CD4-positive, CD25-positive, alpha-beta regulatory T cell (primary cell): ENCODE results near the gene BEND7. TPM values are rescaled to one million over a fixed set of nuclear protein-coding genes. Genes with fewer than 3 reads are reported as not detected.
"Not testable (repeated sequence)": the region's sequence is repeated elsewhere in the genome, so short reads cannot be mapped to it uniquely, and the experiment has no call there.

Experiments used
- ATAC-seq, 2 donors: fragments of 150-1000 bp; cut with Tn5 transposase; one replicate each; pipeline ENCODE4 v1.10.0; 2021; ENCODE audit warnings: low read depth in 2 of 2, moderate number of reproducible peaks in 2 of 2, moderate library complexity in 1 of 2
- DNase-seq, 3 donors: peaks; one replicate each; pipeline versions ENCODE4 v3.0.0 to v3.0.0-alpha.2; 2012 to 2022; ENCODE audit warnings: mixed read lengths in 1 of 3
- H3K27ac ChIP-seq: one replicate; pipeline ENCODE4 v1.7.0; 2013; ENCODE audit warnings: mild to moderate bottlenecking, low read length; ENCODE audit not compliant: insufficient read depth, poor library complexity, severe bottlenecking
- H3K27me3 ChIP-seq: one replicate; pipeline ENCODE4 v1.7.0; 2013; ENCODE audit warnings: low read length; ENCODE audit not compliant: control insufficient read depth, insufficient read depth
- H3K36me3 ChIP-seq: one replicate; pipeline ENCODE4 v1.7.0; 2013; ENCODE audit warnings: mild to moderate bottlenecking, low read length, moderate library complexity; ENCODE audit not compliant: control insufficient read depth, insufficient read depth
- H3K4me1 ChIP-seq: 2 replicates; pipeline ENCODE4 v1.7.0; 2013; ENCODE audit warnings: mild to moderate bottlenecking, low read length; ENCODE audit not compliant: insufficient read depth, control insufficient read depth, poor library complexity, severe bottlenecking
- H3K4me3 ChIP-seq: one replicate; pipeline ENCODE4 v1.7.0; 2013; ENCODE audit warnings: low read depth, mild to moderate bottlenecking, low read length, moderate library complexity
- H3K9me3 ChIP-seq, 2 experiments: 1 replicate in 1 of 2; 2 replicates in 1 of 2; pipeline ENCODE4 v1.7.0; 2013; ENCODE audit warnings: low read length in 2 of 2, mild to moderate bottlenecking in 1 of 2, moderate library complexity in 1 of 2; ENCODE audit not compliant: control insufficient read depth in 2 of 2
- H3K27ac Mint-ChIP-seq, 3 donors: one replicate each; pipeline ENCODE4 v1.8.0; 2020 to 2022; ENCODE audit warnings: mild to moderate bottlenecking in 3 of 3, mixed read lengths in 3 of 3, moderate library complexity in 2 of 3
- H3K27me3 Mint-ChIP-seq: one replicate; pipeline ENCODE4 v1.8.0; 2022; ENCODE audit warnings: mild to moderate bottlenecking, mixed read lengths
- H3K36me3 Mint-ChIP-seq: one replicate; pipeline ENCODE4 v1.8.0; 2020; ENCODE audit warnings: mixed read lengths
- H3K4me1 Mint-ChIP-seq, 4 donors: one replicate each; pipeline ENCODE4 v1.8.0; 2020 to 2022; ENCODE audit warnings: mixed read lengths in 4 of 4, mild to moderate bottlenecking in 1 of 4
- H3K4me3 Mint-ChIP-seq, 4 donors: one replicate each; pipeline ENCODE4 v1.8.0; 2020 to 2022; ENCODE audit warnings: mild to moderate bottlenecking in 4 of 4, mixed read lengths in 4 of 4, moderate library complexity in 3 of 4
- H3K9me3 Mint-ChIP-seq, 7 donors: one replicate each; pipeline ENCODE4 v1.8.0; 2020 to 2022; ENCODE audit warnings: mixed read lengths in 7 of 7, mild to moderate bottlenecking in 3 of 7, moderate library complexity in 2 of 7
- polyA plus RNA-seq, 4 donors: library from polyadenylated mRNA; unstranded; fragments of 300-500 nt; fragmentation: Illumina TruSeq; gene quantifications; one replicate each; pipeline ENCODE4 v1.2.3, GENCODE V29; 2021
- total RNA-seq: library from RNA; stranded (reverse); gene quantifications from one replicate; pipeline ENCODE4 v1.2.3, GENCODE V29; 2022

BEND7 gene
- total and polyA plus RNA-seq, 5 donors from 2014 or later: 0.35 TPM; not detected in 4

DNA sequence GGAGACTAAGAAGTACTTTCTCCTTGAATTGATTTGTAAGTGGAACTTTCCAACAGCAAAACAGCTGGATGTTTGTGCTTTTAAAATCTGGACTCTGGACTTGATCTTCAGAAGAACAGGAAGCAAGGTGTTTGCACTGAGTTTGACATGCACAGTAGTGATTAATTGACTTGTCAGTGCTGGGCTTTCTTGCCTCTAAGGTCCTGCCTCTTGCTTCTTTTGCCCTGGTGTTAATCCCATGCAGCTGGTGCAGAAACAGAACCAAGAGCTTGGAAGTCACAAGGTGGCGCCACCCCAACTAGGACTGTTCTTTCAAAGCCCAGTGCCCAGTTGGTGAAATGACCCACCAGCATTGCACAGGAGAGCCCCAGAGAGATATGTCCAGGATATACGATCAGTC, 114.0 kb downstream of the BEND7 start:
- no peak overlapping the region for H3K4me3 Mint-ChIP-seq
- Histone ChIP-seq H3K27me3 (peaks cover 4% of the 10 kb centered on the region), H3K36me3 (no peaks in the 10 kb centered on the region), H3K4me3 (no peak overlapping the region), H3K4me1 (no peaks in the 10 kb centered on the region), H3K9me3 (no peaks in the 10 kb centered on the region), H3K27ac (no peak overlapping the region)
- peaks cover 0 to 11% (median 4%) of the 10 kb centered on the region in 7 donors for H3K9me3 Mint-ChIP-seq
- DNase-seq: no peak
- no peak overlapping the region for H3K27ac Mint-ChIP-seq
- no peaks in the 10 kb centered on the region for H3K4me1 Mint-ChIP-seq
- ATAC-seq: no peak
- H3K27me3 Mint-ChIP-seq: peaks cover 10% of the 10 kb centered on the region
- H3K36me3 Mint-ChIP-seq: no peaks in the 10 kb centered on the region

DNA sequence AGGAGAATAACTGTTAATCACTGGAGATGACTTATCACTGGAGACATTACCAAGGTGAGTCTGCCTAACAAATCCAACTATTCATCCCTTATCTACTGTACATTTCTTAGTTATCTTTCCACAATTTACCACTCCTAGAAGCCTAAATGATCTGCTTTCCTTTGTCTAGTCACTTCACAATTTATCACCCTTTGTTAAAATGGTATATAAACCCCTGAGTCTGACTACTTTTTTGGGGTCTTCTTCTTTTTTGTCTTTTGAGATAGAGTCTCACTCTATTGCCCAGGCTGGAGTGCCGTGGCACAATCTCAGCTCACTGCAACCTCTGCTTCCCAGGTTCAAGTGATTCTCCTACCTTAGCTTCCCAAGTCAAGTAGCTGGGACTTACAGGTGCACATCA, 114.7 kb downstream of the BEND7 start:
- no peak overlapping the region for H3K4me3 ChIP-seq
- Mint-ChIP-seq H3K4me3 (no peak overlapping the region), H3K27me3 (peaks cover 10% of the 10 kb centered on the region), H3K9me3 (peaks cover 0 to 11% (median 4%) of the 10 kb centered on the region in 7 donors), H3K36me3 (no peaks in the 10 kb centered on the region), H3K4me1 (no peaks in the 10 kb centered on the region), H3K27ac (no peak overlapping the region)
- H3K9me3 ChIP-seq: no peaks in the 10 kb centered on the region
- DNase-seq (no peak), ATAC-seq (no peak)
- H3K27ac ChIP-seq: no peak overlapping the region
- H3K36me3 ChIP-seq: no peaks in the 10 kb centered on the region
- H3K27me3 ChIP-seq: peaks cover 4% of the 10 kb centered on the region
- no peaks in the 10 kb centered on the region for H3K4me1 ChIP-seq

DNA sequence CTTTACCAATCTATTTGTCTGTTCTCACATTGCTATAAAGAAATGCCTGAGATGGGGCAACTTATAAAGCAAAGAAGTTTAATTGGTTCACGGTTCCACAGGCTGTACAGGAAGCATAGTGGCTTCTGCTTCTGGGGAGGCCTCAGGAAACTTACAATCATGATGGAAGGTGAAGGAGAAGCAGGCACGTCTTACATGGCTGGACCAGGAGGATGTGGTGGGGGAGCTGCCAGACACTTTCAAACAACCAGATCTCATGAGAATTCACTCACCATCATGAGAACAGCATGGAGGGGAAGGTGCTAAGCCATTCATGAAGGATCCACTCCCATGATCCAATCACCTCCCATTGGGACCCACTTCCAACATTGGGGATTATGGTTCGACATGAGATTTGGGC, 115.9 kb downstream of the BEND7 start:
- Histone ChIP-seq H3K36me3 (no peaks in the 10 kb centered on the region), H3K9me3 (no peaks in the 10 kb centered on the region), H3K4me1 (no peaks in the 10 kb centered on the region), H3K27ac (no peak overlapping the region), H3K27me3 (peaks cover 4% of the 10 kb centered on the region), H3K4me3 (no peak overlapping the region)
- Mint-ChIP-seq H3K27me3 (peaks cover 10% of the 10 kb centered on the region), H3K9me3 (peaks cover 0 to 11% (median 4%) of the 10 kb centered on the region in 7 donors), H3K4me3 (no peak overlapping the region), H3K27ac (no peak overlapping the region), H3K36me3 (no peaks in the 10 kb centered on the region), H3K4me1 (no peaks in the 10 kb centered on the region)
- DNase-seq (no peak), ATAC-seq (no peak)

DNA sequence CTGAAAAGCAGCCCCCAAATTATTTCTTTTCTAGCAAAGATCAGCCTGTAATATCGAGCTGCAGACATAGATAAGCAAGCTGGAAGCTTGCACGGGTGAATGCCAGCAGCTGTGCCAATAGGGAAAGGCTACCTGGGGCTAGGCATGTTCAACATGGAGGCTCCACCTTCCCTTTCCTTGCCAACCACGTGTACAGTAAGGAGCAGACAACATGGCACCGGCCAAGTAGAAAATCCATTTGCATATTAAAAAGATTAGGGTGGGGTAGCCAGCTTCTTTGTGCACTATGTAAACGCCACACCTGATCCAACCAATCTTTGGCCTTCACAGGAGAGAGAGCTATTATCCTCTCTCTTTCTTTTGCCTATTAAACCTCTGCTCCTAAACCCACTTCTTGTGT, 124.0 kb downstream of the BEND7 start:
- DNase-seq (no peak), ATAC-seq (no peak)
- Mint-ChIP-seq H3K27me3 (peaks cover 12% of the 10 kb centered on the region), H3K4me1 (no peaks in the 10 kb centered on the region), H3K9me3 (no peaks in the 10 kb centered on the region), H3K4me3 (no peak overlapping the region), H3K27ac (no peak overlapping the region), H3K36me3 (no peaks in the 10 kb centered on the region)
- Histone ChIP-seq H3K27me3 (no peaks in the 10 kb centered on the region), H3K9me3 (no peaks in the 10 kb centered on the region), H3K27ac (no peak overlapping the region), H3K4me1 (no peaks in the 10 kb centered on the region), H3K36me3 (no peaks in the 10 kb centered on the region), H3K4me3 (no peak overlapping the region)

DNA sequence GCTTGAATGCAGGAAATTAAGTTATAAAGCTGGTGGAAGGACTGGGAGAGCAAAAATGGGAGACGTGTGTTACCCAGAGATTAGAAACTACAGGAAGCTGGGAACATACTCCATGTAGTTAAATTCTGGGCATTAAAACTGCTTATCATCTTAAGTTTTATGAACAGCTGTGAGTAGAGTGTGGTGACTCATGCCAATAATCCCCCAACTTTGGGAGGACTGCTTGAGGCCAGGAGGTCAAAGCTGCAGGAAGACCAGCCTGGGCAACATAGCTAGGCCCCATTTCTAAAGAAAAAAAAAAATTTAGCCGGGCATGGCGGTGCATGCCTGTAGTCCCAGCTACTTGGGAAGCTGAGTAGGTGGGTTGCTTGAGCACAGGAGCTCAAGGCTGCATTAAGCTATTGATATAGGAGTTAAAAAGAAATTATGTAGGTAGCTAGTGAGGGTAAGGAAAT, 124.5 kb downstream of the BEND7 start:
- Mint-ChIP-seq H3K4me1 (no peaks in the 10 kb centered on the region), H3K4me3 (no peak overlapping the region), H3K27me3 (peaks cover 13% of the 10 kb centered on the region), H3K27ac (no peak overlapping the region), H3K9me3 (no peaks in the 10 kb centered on the region), H3K36me3 (no peaks in the 10 kb centered on the region)
- Histone ChIP-seq H3K9me3 (no peaks in the 10 kb centered on the region), H3K36me3 (no peaks in the 10 kb centered on the region), H3K27me3 (no peaks in the 10 kb centered on the region), H3K4me1 (no peaks in the 10 kb centered on the region), H3K4me3 (no peak overlapping the region), H3K27ac (no peak overlapping the region)
- no peak for ATAC-seq
- DNase-seq: no peak

DNA sequence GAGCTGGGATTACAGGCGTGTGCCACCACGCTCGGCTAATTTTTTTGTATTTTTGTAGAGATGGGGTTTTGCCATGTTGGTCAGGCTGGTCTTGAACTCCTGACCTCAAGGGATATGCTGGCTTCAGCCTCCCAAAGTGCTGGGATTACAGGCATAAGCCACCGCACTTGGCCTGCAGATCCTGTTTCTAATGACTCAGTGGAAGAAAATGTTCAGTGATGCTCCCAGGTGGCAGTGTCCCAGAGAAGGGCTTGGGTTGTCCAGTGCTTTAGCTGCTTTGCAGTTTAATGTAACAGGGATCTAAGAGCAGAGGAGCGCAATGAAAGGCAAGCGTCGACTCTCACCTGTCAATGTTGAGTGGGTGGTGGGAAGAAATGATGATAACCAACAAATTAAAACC, 125.4 kb downstream of the BEND7 start:
- H3K9me3 ChIP-seq, H3K4me1 ChIP-seq, H3K27ac ChIP-seq, H3K36me3 Mint-ChIP-seq, H3K9me3 Mint-ChIP-seq, H3K4me3 Mint-ChIP-seq, H3K4me1 Mint-ChIP-seq, DNase-seq, H3K27ac Mint-ChIP-seq, H3K4me3 ChIP-seq, ATAC-seq, H3K36me3 ChIP-seq, H3K27me3 ChIP-seq: not testable (repeated sequence)
- peaks cover 13% of the 10 kb centered on the region for H3K27me3 Mint-ChIP-seq

DNA sequence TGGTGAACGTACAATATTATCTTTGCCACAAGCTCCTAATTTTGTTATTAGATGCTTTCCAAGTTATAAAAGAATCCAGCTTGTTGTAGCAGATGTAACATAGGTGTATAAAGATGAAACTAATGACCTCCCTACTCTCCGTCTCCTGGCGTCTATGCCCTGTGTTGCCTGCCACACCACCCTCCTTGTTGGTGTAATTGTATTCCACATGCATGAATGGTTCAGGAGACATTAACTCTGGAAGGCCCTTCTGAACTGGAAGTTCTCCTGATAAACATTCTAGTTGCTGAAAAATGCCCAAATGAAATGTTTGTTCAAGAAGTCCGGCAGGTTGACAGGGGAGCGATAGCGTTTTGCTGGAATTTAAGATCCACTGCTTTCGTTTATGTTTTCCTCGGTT, 126.8 kb downstream of the BEND7 start:
- Histone ChIP-seq H3K36me3 (no peaks in the 10 kb centered on the region), H3K4me1 (no peaks in the 10 kb centered on the region), H3K27me3 (no peaks in the 10 kb centered on the region), H3K9me3 (no peaks in the 10 kb centered on the region), H3K27ac (no peak overlapping the region), H3K4me3 (no peak overlapping the region)
- ATAC-seq (no peak), DNase-seq (no peak)
- H3K27me3 Mint-ChIP-seq: peaks cover 7% of the 10 kb centered on the region
- no peaks in the 10 kb centered on the region for H3K36me3 Mint-ChIP-seq
- H3K4me3 Mint-ChIP-seq: no peak overlapping the region
- H3K27ac Mint-ChIP-seq: no peak overlapping the region
- H3K4me1 Mint-ChIP-seq: no peaks in the 10 kb centered on the region
- no peaks in the 10 kb centered on the region for H3K9me3 Mint-ChIP-seq

DNA sequence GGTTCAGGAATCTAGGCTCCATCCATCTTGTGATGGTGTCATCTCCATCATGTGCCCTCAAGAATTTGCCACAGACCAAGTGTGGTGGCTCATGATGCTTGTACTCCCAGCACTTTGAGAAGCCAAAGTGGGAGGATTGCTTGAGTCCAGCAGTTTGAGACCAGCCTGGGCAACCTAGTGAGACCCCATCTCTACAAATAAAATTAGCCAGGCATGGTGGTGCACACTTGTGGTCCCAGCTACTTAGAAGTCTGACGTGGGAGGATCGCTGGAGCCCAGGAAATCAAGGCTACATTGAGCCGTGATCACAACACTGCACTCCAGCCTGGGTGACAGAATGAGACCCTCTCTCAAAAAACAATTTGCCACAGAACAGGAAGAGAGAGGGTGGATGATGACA, 127.7 kb downstream of the BEND7 start:
- Histone ChIP-seq H3K27me3 (no peaks in the 10 kb centered on the region), H3K9me3 (no peaks in the 10 kb centered on the region), H3K36me3 (no peaks in the 10 kb centered on the region), H3K4me3 (no peak overlapping the region), H3K4me1 (no peaks in the 10 kb centered on the region), H3K27ac (no peak overlapping the region)
- H3K27me3 Mint-ChIP-seq: peaks cover 13% of the 10 kb centered on the region
- no peaks in the 10 kb centered on the region for H3K4me1 Mint-ChIP-seq
- peaks cover 0 to 2% (median 0%) of the 10 kb centered on the region in 7 donors for H3K9me3 Mint-ChIP-seq
- H3K36me3 Mint-ChIP-seq: no peaks in the 10 kb centered on the region
- ATAC-seq (no peak), DNase-seq (no peak)
- no peak overlapping the region for H3K4me3 Mint-ChIP-seq
- H3K27ac Mint-ChIP-seq: no peak overlapping the region
